Brain microvascular endothelial cell (primary cell): ENCODE data around the gene GABRE.

Source experiments
- DNase-seq: peaks from one replicate; pipeline ENCODE4 v3.0.0-alpha.2; 2020
- H3K27ac ChIP-seq: fragments of 250-450 bp; sonication (Bioruptor Pico); 2 replicates; pipeline ENCODE4 v1.5.1; 2020; ENCODE audit warnings: mild to moderate bottlenecking, moderate library complexity
- H3K27me3 ChIP-seq: fragments of 250-450 bp; sonication (Bioruptor Pico); replicated peaks from 2 replicates; pipeline ENCODE4 v1.5.1; 2020; ENCODE audit warnings: mild to moderate bottlenecking
- H3K36me3 ChIP-seq: fragments of 250-450 bp; sonication (Bioruptor Pico); replicated peaks from 2 replicates; pipeline ENCODE4 v1.5.1; 2020; ENCODE audit warnings: mild to moderate bottlenecking
- H3K4me3 ChIP-seq: 2 replicates; pipeline ENCODE4 v1.5.1; 2011; ENCODE audit warnings: low read depth, mild to moderate bottlenecking, control low read depth, low read length, moderate library complexity
- in situ Hi-C: cut with HindIII; loops from 2 replicates; pipeline ENCODE4 v1.10.0; 2017; ENCODE audit warnings: low sequenced_read_pairs, low pct_ligation_motif_present
- TF ChIP-seq, protein P1 (sequence below): IDR thresholded peaks from 2 replicates; pipeline ENCODE4 v1.5.1; 2011; ENCODE audit warnings: low read depth, mild to moderate bottlenecking, moderate library complexity, low read length, control low read depth, inconsistent platforms; ENCODE audit errors: missing control alignments

Gene GABRE

DNA sequence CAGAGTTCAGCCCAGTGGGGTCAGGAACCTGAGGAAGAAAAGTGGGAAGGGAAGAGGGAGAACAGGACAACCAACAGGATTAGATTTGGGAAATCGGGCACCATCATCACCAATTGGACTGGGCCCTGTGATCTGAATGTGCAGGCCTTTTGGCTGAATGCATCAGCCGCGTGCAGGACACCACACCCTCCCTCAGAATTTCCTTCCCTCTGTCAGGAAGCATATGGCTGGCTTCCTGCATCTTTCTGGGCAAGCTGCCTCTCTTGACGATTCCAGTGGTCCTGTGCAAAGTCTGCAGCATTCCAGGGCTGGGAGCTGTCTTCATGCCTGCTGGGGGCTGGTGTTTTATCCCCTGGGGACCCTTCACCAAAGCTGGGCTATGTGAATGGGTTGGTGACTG lies 45.4 kb downstream of the GABRE start:
- TF ChIP-seq, protein P1, sequence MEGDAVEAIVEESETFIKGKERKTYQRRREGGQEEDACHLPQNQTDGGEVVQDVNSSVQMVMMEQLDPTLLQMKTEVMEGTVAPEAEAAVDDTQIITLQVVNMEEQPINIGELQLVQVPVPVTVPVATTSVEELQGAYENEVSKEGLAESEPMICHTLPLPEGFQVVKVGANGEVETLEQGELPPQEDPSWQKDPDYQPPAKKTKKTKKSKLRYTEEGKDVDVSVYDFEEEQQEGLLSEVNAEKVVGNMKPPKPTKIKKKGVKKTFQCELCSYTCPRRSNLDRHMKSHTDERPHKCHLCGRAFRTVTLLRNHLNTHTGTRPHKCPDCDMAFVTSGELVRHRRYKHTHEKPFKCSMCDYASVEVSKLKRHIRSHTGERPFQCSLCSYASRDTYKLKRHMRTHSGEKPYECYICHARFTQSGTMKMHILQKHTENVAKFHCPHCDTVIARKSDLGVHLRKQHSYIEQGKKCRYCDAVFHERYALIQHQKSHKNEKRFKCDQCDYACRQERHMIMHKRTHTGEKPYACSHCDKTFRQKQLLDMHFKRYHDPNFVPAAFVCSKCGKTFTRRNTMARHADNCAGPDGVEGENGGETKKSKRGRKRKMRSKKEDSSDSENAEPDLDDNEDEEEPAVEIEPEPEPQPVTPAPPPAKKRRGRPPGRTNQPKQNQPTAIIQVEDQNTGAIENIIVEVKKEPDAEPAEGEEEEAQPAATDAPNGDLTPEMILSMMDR = no peak
- Histone ChIP-seq H3K36me3 (no peaks in the 10 kb centered on the region), H3K4me3 (no peak overlapping the region), H3K27me3 (no peaks in the 10 kb centered on the region), H3K27ac (no peak overlapping the region)
- no peak for DNase-seq
- in situ Hi-C loops = no loop called here

DNA sequence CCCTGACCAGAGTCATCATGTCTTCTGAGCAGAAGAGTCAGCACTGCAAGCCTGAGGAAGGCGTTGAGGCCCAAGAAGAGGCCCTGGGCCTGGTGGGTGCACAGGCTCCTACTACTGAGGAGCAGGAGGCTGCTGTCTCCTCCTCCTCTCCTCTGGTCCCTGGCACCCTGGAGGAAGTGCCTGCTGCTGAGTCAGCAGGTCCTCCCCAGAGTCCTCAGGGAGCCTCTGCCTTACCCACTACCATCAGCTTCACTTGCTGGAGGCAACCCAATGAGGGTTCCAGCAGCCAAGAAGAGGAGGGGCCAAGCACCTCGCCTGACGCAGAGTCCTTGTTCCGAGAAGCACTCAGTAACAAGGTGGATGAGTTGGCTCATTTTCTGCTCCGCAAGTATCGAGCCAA lies 50.8 kb downstream of the GABRE start:
- TF ChIP-seq, protein P1 = no peak
- no peak overlapping the region for H3K27ac ChIP-seq
- in situ Hi-C loops = no loop called here
- H3K36me3 ChIP-seq = no peaks in the 10 kb centered on the region
- H3K27me3 ChIP-seq = no peaks in the 10 kb centered on the region
- no peak overlapping the region for H3K4me3 ChIP-seq
- DNase-seq = no peak

DNA sequence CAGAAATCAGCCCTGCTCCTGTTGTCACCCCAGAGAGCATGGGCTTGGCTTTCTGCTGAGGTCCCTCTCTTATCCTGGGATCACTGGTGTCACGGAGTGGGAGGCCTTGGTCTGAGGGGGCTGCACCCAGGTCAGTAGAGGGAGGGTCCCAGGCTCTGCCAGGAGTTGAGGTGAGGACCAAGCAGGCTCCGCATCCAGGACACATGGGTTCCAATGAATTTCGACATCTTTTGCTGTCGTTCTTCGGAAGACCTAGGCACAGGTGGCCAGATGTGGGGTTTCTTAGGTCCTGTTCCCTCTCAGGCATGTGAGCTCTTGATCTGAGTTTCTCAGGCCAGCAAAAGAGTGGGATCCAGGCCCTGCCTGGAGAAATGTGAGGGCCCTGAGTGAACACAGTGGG lies 51.8 kb downstream of the GABRE start:
- no peak for DNase-seq
- TF ChIP-seq, protein P1 = no peak
- no peak overlapping the region for H3K4me3 ChIP-seq
- H3K27ac ChIP-seq = no peak overlapping the region
- in situ Hi-C loops = no loop called here
- H3K36me3 ChIP-seq = no peaks in the 10 kb centered on the region
- H3K27me3 ChIP-seq = no peaks in the 10 kb centered on the region

DNA sequence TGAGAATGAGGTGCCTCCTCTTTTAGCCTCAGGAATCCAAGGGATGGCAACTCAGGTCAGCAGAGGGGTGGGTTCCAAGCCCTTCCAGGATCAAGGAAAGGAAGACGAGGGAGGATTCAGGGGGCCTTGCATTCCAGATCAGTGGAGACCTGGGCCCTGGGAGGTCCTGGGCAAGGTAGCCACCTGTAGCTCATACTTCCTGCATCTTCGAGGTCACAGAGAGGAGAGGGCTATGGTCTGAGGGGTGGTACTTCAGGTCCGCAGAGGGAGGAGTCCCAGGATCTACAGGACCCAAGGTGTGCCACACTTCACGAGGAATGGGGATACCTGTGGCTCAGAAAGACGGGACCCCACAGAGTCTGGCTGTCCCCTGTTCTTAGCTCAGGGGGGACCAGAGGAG lies 52.6 kb downstream of the GABRE start:
- no peak overlapping the region for H3K4me3 ChIP-seq
- no peaks in the 10 kb centered on the region for H3K36me3 ChIP-seq
- no peak overlapping the region for H3K27ac ChIP-seq
- TF ChIP-seq, protein P1 = no peak
- H3K27me3 ChIP-seq = no peaks in the 10 kb centered on the region
- no peak for DNase-seq
- in situ Hi-C loops = no loop called here

DNA sequence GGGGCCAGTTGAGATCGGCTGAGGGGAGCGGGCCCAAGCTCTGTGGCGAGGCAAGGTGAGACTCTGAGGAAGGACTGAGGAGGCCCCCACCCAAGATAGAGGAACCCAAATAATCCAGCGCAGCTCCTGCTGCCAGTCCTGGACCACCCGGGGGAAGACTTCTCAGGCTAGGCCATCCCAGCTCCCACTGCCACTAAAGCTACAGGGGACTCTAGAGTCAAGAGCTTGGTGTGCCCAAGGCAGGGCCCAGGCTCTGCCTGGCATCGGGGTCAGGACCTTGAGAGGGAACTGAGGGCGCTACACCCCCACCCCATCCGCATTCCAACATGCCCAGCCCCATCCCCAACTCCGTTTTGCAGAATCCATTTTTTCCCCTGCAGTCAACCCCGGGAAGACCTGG lies 53.2 kb downstream of the GABRE start:
- no peak for DNase-seq
- Histone ChIP-seq H3K36me3 (no peaks in the 10 kb centered on the region), H3K27ac (no peak overlapping the region), H3K27me3 (no peaks in the 10 kb centered on the region), H3K4me3 (no peak overlapping the region)
- TF ChIP-seq, protein P1 = no peak
- in situ Hi-C loops = no loop called here

DNA sequence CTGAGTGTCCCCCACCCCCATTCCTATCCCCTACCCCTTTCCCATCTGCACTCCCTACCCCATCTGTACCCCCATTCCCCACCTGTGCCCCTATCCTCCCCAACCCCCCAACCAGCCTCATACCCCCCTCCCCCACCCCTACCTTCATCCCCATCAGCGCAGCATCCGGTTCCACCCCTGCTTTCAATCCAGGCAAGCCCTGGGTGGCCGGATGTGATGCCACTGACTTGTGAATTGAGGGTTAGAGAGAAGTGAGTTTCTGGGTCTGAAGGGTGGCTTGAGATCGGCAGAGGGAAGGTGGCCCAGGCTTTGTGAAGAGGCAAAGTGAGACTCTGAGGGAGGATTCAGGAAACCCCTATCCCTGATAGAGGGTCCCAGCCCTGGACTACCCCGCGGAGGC lies 53.9 kb downstream of the GABRE start:
- no peak overlapping the region for H3K4me3 ChIP-seq
- in situ Hi-C loops = no loop called here
- H3K36me3 ChIP-seq = no peaks in the 10 kb centered on the region
- DNase-seq = no peak
- no peak overlapping the region for H3K27ac ChIP-seq
- no peaks in the 10 kb centered on the region for H3K27me3 ChIP-seq
- TF ChIP-seq, protein P1 = no peak
